GM12878 (cell line): ENCODE data around the gene HERPUD1. TPM values are rescaled to one million over a fixed set of nuclear protein-coding genes. Genes with fewer than 3 reads are reported as not detected.

Experiments
- ASH2L ChIP-seq: fragments of 300-600, 200-600 bp; sonication (generic); IDR thresholded peaks from 2 replicates; pipeline ENCODE4 v1.6.1; 2017; ENCODE audit warnings: low read depth, mild to moderate bottlenecking, borderline replicate concordance
- ATF2 ChIP-seq: IDR thresholded peaks from 2 replicates; pipeline ENCODE4 v1.6.1; 2012; ENCODE audit warnings: low read length, inconsistent platforms
- BRCA1 ChIP-seq: IDR thresholded peaks from 2 replicates; pipeline ENCODE4 v1.6.1; 2011; ENCODE audit warnings: low read depth, low read length, improper control_type of control experiment
- CEBPZ ChIP-seq: fragments of 150-350 bp; IDR thresholded peaks from 2 replicates; pipeline ENCODE4 v1.6.1; 2016; ENCODE audit warnings: low read depth, low read length
- DPF2 ChIP-seq: fragments of 450-650 bp; IDR thresholded peaks from 2 replicates; pipeline ENCODE4 v1.6.1; 2017; ENCODE audit warnings: mild to moderate bottlenecking
- EP300 ChIP-seq, 2 experiments: fragments of 150-350 bp in 1 of 2; IDR thresholded peaks; 2 replicates each; pipeline ENCODE4 v1.6.1; 2011 to 2012; ENCODE audit warnings: low read depth in 2 of 2, low read length in 2 of 2, borderline replicate concordance in 1 of 2, improper control_type of control experiment in 1 of 2, inconsistent platforms in 1 of 2; ENCODE audit not compliant: control insufficient read depth in 1 of 2
- HCFC1 ChIP-seq: fragments of 150-350 bp; IDR thresholded peaks from 2 replicates; pipeline ENCODE4 v1.6.1; 2014; ENCODE audit warnings: low read length
- HDAC6 ChIP-seq: fragments of 200-600 bp; sonication (generic); IDR thresholded peaks from one replicate; pipeline ENCODE4 v1.8.0; 2017; ENCODE audit warnings: antibody characterized with exemption; ENCODE audit not compliant: unreplicated experiment
- KAT2A ChIP-seq: conservative IDR thresholded peaks from 2 replicates; pipeline ENCODE4 v1.6.1; 2011; ENCODE audit warnings: low read depth, low read length; ENCODE audit not compliant: control insufficient read depth
- LARP7 ChIP-seq: fragments of 450-650 bp; IDR thresholded peaks from 2 replicates; pipeline ENCODE4 v1.6.1; 2017; ENCODE audit warnings: mild to moderate bottlenecking
- MLLT1 ChIP-seq: fragments of 450-650 bp; IDR thresholded peaks from 2 replicates; pipeline ENCODE4 v1.6.1; 2016; ENCODE audit warnings: mild to moderate bottlenecking
- NR2C2 ChIP-seq: IDR thresholded peaks from 2 replicates; pipeline ENCODE4 v1.6.1; 2011; ENCODE audit warnings: borderline replicate concordance, low read depth; ENCODE audit not compliant: control insufficient read depth, insufficient read length
- PML ChIP-seq: IDR thresholded peaks from 2 replicates; pipeline ENCODE4 v1.6.1; 2012; ENCODE audit warnings: low read length, inconsistent platforms
- RBBP5 ChIP-seq: fragments of 200-600 bp; sonication (generic); conservative IDR thresholded peaks from 2 replicates; pipeline ENCODE4 v1.6.1; 2016
- RELA ChIP-seq: fragments of 450-650 bp; IDR thresholded peaks from 2 replicates; pipeline ENCODE4 v1.8.0; 2014; ENCODE audit warnings: borderline replicate concordance; ENCODE audit not compliant: partially characterized antibody
- SIX5 ChIP-seq: IDR thresholded peaks from 2 replicates; pipeline ENCODE4 v1.6.1; 2011; ENCODE audit warnings: mild to moderate bottlenecking, low read depth, low read length, moderate library complexity; ENCODE audit not compliant: severe bottlenecking
- STAT3 ChIP-seq: IDR thresholded peaks from 2 replicates; pipeline ENCODE4 v1.6.1; 2011; ENCODE audit warnings: low read depth, low read length, improper control_type of control experiment
- TAF1 ChIP-seq: IDR thresholded peaks from 2 replicates; pipeline ENCODE4 v1.6.1; 2011; ENCODE audit warnings: mild to moderate bottlenecking, low read depth, low read length, borderline replicate concordance
- YBX1 ChIP-seq: fragments of 450-650 bp; IDR thresholded peaks from 2 replicates; pipeline ENCODE4 v1.6.1; 2016; ENCODE audit warnings: antibody characterized with exemption
- ZBTB11 ChIP-seq: fragments of 450-650 bp; formaldehyde crosslinking; IDR thresholded peaks from 2 replicates; pipeline ENCODE4 v1.5.0; 2022; ENCODE audit warnings: mild to moderate bottlenecking, missing genetic modification characterization
- ZNF384 ChIP-seq: IDR thresholded peaks from 2 replicates; pipeline ENCODE4 v1.6.1; 2012; ENCODE audit warnings: low read depth, mild to moderate bottlenecking, low read length, improper control_type of control experiment, borderline replicate concordance
- polyA plus RNA-seq, 11 experiments: library from polyadenylated mRNA; depleted of rRNA in 4 of 11; unstranded in 6 of 11; stranded (reverse) in 5 of 11; fragments of >200 nt; fragmentation: Nextera tagmentation in 4 of 11; fragmentation: Illumina TruSeq in 1 of 11; extraction: Ambion mirVana in 4 of 11; extraction: Trizol in 1 of 11; gene quantifications; 1 replicate in 1 of 11; 2 replicates in 10 of 11; pipeline versions ENCODE4 v1.2.1 to v1.2.3, GENCODE V29; 2011 to 2016; ENCODE audit warnings: inconsistent platforms in 2 of 11, missing spikeins in 2 of 11, low read depth in 1 of 11
- total RNA-seq, 4 experiments: library from RNA; depleted of rRNA in 3 of 4; stranded (reverse); fragments of >200 nt in 3 of 4; fragmentation: Illumina TruSeq in 1 of 4; extraction: Trizol in 1 of 4; gene quantifications; 2 replicates each; pipeline versions ENCODE4 v1.2.1 to v1.2.3, GENCODE V29; 2013 to 2021

HERPUD1 gene
- total and polyA plus RNA-seq, 10 of the 15 experiments (the other 5 are each of a cell fraction or from before 2014, with no cell fraction given) = 32.6 to 212 (median 122) TPM

GRCh38 chr16:56970934-56971767, 39.2 kb downstream of the HERPUD1 start (continued):
- TF ChIP-seq ASH2L = no peak
- no peak for TF ChIP-seq HDAC6
- TF ChIP-seq DPF2 = peak; percentile 85
- TF ChIP-seq STAT3 = no peak
- no peak for TF ChIP-seq YBX1
- TF ChIP-seq TAF1 = 0 out of 2 replicates have a peak, but pooled peaks have one; percentile 30
- no peak for TF ChIP-seq ZBTB11 (CRISPR knock-in tag)
- no peak for TF ChIP-seq CEBPZ
- TF ChIP-seq SIX5 = no peak
- no peak for TF ChIP-seq HCFC1
- no peak for TF ChIP-seq NR2C2
- no peak for TF ChIP-seq BRCA1
- no peak for TF ChIP-seq RBBP5
- 0 out of 2 replicates have a peak, but pooled peaks have one; percentile 68 for TF ChIP-seq LARP7
- TF ChIP-seq PML = no peak
- TF ChIP-seq ZNF384 = no peak
- TF ChIP-seq ATF2 = no peak
- peak; percentile 40 for TF ChIP-seq RELA
- TF ChIP-seq KAT2A = no peak
- TF ChIP-seq EP300 (IDR thresholded peaks at IDR 0.05; ENCODE audit: borderline replicate concordance in 1 of 2, control insufficient read depth in 1 of 2, low read depth in 2 of 2, low read length in 2 of 2) = peak; percentile 37 to 70; a peak in 2 of 4 replicates
- no peak for TF ChIP-seq MLLT1
